ENCODE data around the gene FOXL1.

DNA sequence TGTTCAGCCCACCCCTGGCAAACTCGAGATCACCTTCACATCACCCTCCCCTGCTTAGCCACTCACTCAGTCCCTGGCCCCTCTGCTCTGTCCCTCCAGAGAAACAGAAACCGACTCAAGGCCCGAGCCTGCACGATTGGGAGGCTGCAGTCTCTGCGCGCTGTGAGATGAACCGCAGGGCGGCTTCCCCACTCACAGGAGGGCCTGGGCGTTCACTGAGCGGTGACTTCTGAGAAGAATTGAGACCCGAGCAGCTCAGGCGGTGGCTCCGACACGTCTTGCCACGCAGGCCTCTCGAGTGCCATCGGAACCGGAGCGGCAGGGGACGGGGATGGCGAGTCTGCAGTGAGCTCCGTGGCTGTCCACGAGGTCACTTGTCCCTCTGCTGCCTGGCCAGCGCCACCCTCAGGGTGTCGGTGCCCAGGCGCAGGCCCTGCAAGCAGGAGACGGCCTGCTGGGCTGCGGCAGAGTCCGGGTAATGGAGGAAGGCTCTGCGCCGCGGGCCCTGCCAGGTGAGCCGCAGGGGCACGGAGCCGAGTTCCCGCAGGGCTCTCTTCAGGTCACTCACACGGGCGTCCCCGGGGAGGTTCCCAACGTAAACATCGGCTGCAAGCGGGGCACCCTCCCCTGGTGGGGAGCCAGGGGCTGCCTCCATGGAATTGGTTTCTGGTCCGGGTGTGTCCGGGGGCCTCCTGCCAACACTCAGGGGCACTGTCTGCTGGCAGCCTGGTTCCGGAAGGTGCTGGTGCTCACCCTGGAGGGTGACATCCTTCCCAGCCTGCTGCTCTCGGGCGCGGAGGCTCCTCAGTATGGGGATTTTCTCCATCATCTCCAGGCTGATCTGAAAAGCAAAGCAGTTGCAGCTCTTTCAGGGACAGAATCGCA lies 46.5 kb upstream of the FOXL1 start:
- TF ChIP-seq, protein P1, sequence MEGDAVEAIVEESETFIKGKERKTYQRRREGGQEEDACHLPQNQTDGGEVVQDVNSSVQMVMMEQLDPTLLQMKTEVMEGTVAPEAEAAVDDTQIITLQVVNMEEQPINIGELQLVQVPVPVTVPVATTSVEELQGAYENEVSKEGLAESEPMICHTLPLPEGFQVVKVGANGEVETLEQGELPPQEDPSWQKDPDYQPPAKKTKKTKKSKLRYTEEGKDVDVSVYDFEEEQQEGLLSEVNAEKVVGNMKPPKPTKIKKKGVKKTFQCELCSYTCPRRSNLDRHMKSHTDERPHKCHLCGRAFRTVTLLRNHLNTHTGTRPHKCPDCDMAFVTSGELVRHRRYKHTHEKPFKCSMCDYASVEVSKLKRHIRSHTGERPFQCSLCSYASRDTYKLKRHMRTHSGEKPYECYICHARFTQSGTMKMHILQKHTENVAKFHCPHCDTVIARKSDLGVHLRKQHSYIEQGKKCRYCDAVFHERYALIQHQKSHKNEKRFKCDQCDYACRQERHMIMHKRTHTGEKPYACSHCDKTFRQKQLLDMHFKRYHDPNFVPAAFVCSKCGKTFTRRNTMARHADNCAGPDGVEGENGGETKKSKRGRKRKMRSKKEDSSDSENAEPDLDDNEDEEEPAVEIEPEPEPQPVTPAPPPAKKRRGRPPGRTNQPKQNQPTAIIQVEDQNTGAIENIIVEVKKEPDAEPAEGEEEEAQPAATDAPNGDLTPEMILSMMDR (IDR thresholded peaks at IDR 0.05), result no peak
- TF ChIP-seq POLR2A (IDR thresholded peaks at IDR 0.05), result no peak
